Body of pancreas (tissue), 4 donors: ENCODE data around the gene MOB4.

Experiments used
- POLR2A ChIP-seq, 3 donors: fragments of 450-650 bp; IDR thresholded peaks; one replicate each; pipeline ENCODE4 v1.6.1; 2016; ENCODE audit warnings: antibody characterized with exemption in 3 of 3, mild to moderate bottlenecking in 2 of 3
- TF ChIP-seq, protein P1 (sequence below), 7 experiments: fragments of 450-650 bp in 4 of 7; fragments of 200-600 bp in 3 of 7; sonication (generic) in 3 of 7; IDR thresholded peaks; one replicate each; pipeline ENCODE4 v1.5.1; 2016 to 2019; ENCODE audit warnings: antibody characterized with exemption in 7 of 7

GRCh38 chr2:197599285-197599965, 83.6 kb downstream of the MOB4 start:
- TF ChIP-seq, protein P1, sequence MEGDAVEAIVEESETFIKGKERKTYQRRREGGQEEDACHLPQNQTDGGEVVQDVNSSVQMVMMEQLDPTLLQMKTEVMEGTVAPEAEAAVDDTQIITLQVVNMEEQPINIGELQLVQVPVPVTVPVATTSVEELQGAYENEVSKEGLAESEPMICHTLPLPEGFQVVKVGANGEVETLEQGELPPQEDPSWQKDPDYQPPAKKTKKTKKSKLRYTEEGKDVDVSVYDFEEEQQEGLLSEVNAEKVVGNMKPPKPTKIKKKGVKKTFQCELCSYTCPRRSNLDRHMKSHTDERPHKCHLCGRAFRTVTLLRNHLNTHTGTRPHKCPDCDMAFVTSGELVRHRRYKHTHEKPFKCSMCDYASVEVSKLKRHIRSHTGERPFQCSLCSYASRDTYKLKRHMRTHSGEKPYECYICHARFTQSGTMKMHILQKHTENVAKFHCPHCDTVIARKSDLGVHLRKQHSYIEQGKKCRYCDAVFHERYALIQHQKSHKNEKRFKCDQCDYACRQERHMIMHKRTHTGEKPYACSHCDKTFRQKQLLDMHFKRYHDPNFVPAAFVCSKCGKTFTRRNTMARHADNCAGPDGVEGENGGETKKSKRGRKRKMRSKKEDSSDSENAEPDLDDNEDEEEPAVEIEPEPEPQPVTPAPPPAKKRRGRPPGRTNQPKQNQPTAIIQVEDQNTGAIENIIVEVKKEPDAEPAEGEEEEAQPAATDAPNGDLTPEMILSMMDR (IDR thresholded peaks at IDR 0.05) = peak in 4 of 7 experiments; percentile 20 to 40 (median 34)
- TF ChIP-seq POLR2A (IDR thresholded peaks at IDR 0.05) = no peak
